Liver (tissue), 9 donors: ENCODE data around the gene KCNJ4. TPM values are rescaled to one million over a fixed set of nuclear protein-coding genes. Genes with fewer than 3 reads are reported as not detected.

ENCODE experiments used
- DNase-seq: peaks from one replicate; pipeline ENCODE4 v3.0.0-alpha.2; 2017; ENCODE audit warnings: low spot score
- H3K27ac ChIP-seq, 2 donors: one replicate each; pipeline ENCODE4 v1.7.0; 2013; ENCODE audit warnings: inconsistent platforms in 2 of 2, low read length in 2 of 2, control low read depth in 1 of 2, low read depth in 1 of 2, mild to moderate bottlenecking in 1 of 2
- H3K27me3 ChIP-seq, 4 donors: one replicate each; pipeline versions ENCODE4 v1.6.1 to v1.7.0; 2013; ENCODE audit warnings: low read length in 3 of 4, inconsistent platforms in 1 of 4, mild to moderate bottlenecking in 1 of 4, moderate library complexity in 1 of 4; ENCODE audit not compliant: control insufficient read depth in 4 of 4, insufficient read depth in 4 of 4
- H3K36me3 ChIP-seq, 4 donors: one replicate each; pipeline versions ENCODE4 v1.6.1 to v1.7.0; 2013; ENCODE audit warnings: low read length in 3 of 4, mild to moderate bottlenecking in 3 of 4, low read depth in 1 of 4, moderate library complexity in 1 of 4; ENCODE audit not compliant: control insufficient read depth in 4 of 4, insufficient read depth in 3 of 4
- H3K4me1 ChIP-seq, 4 donors: one replicate each; pipeline versions ENCODE4 v1.6.1 to v1.7.0; 2013; ENCODE audit warnings: low read length in 3 of 4, mild to moderate bottlenecking in 3 of 4, moderate library complexity in 1 of 4; ENCODE audit not compliant: control insufficient read depth in 4 of 4, insufficient read depth in 4 of 4
- H3K4me3 ChIP-seq, 3 donors: one replicate each; pipeline versions ENCODE4 v1.6.1 to v1.7.0; 2013; ENCODE audit warnings: low read length in 3 of 3, control low read depth in 1 of 3, low read depth in 1 of 3, mild to moderate bottlenecking in 1 of 3
- H3K9ac ChIP-seq, 2 donors: one replicate each; pipeline ENCODE4 v1.7.0; 2013; ENCODE audit warnings: low read length in 2 of 2, mild to moderate bottlenecking in 2 of 2, moderate library complexity in 2 of 2, control low read depth in 1 of 2, low read depth in 1 of 2
- H3K9me3 ChIP-seq, 4 donors: one replicate each; pipeline versions ENCODE4 v1.6.1 to v1.7.0; 2013; ENCODE audit warnings: low read length in 3 of 4; ENCODE audit not compliant: control insufficient read depth in 4 of 4
- CTCF ChIP-seq: fragments of 150-350 bp; IDR thresholded peaks from 2 replicates; pipeline ENCODE4 v1.5.1; 2017; ENCODE audit warnings: improper control_type of control experiment, low read depth, low read length; ENCODE audit not compliant: missing input control
- EGR1 ChIP-seq, 2 donors: IDR thresholded peaks; 2 replicates each; pipeline ENCODE4 v1.6.1; 2016 to 2018; ENCODE audit warnings: antibody characterized with exemption in 2 of 2, low read depth in 2 of 2
- FOXA1 ChIP-seq: IDR thresholded peaks from 2 replicates; pipeline ENCODE4 v1.6.1; 2016; ENCODE audit warnings: antibody characterized with exemption
- FOXA2 ChIP-seq: IDR thresholded peaks from 2 replicates; pipeline ENCODE4 v1.6.1; 2016; ENCODE audit warnings: antibody characterized with exemption
- GABPA ChIP-seq, 2 donors: IDR thresholded peaks in 1 of 2; conservative IDR thresholded peaks in 1 of 2; 2 replicates each; pipeline ENCODE4 v1.6.1; 2016; ENCODE audit warnings: antibody characterized with exemption in 2 of 2, mild to moderate bottlenecking in 1 of 2, moderate library complexity in 1 of 2
- HNF4A ChIP-seq, 2 donors: conservative IDR thresholded peaks; 2 replicates each; pipeline ENCODE4 v1.6.1; 2016; ENCODE audit warnings: antibody characterized with exemption in 2 of 2, mild to moderate bottlenecking in 2 of 2
- HNF4G ChIP-seq: IDR thresholded peaks from 2 replicates; pipeline ENCODE4 v1.6.1; 2016; ENCODE audit warnings: antibody characterized with exemption
- JUND ChIP-seq, 2 donors: IDR thresholded peaks; 2 replicates each; pipeline ENCODE4 v1.6.1; 2016; ENCODE audit warnings: antibody characterized with exemption in 2 of 2
- MAX ChIP-seq: IDR thresholded peaks from 2 replicates; pipeline ENCODE4 v1.6.1; 2016; ENCODE audit warnings: antibody characterized with exemption
- NR2F2 ChIP-seq: IDR thresholded peaks from 2 replicates; pipeline ENCODE4 v1.6.1; 2016; ENCODE audit warnings: antibody characterized with exemption
- RAD21 ChIP-seq, 2 donors: IDR thresholded peaks; 2 replicates each; pipeline ENCODE4 v1.6.1; 2016; ENCODE audit warnings: antibody characterized with exemption in 2 of 2, mild to moderate bottlenecking in 2 of 2
- RXRA ChIP-seq, 2 donors: IDR thresholded peaks; 2 replicates each; pipeline ENCODE4 v1.6.1; 2017 to 2018; ENCODE audit warnings: antibody characterized with exemption in 2 of 2, mild to moderate bottlenecking in 1 of 2
- SP1 ChIP-seq: IDR thresholded peaks from 2 replicates; pipeline ENCODE4 v1.6.1; 2018; ENCODE audit warnings: antibody characterized with exemption, mild to moderate bottlenecking
- TAF1 ChIP-seq: conservative IDR thresholded peaks from 2 replicates; pipeline ENCODE4 v1.6.1; 2016; ENCODE audit warnings: antibody characterized with exemption, mild to moderate bottlenecking
- YY1 ChIP-seq: IDR thresholded peaks from 2 replicates; pipeline ENCODE4 v1.6.1; 2016; ENCODE audit warnings: antibody characterized with exemption, mild to moderate bottlenecking
- WGBS: extraction: QIAGEN DNeasy Blood & Tissue Kit; methylation state at CpG from one replicate; pipeline ENCODE4 v1.1.7; 2013; 5-methylcytosine and 5-hydroxymethylcytosine counted together
- polyA plus RNA-seq, 2 donors: library from polyadenylated mRNA; stranded (reverse) in 1 of 2; unstranded in 1 of 2; fragments of 200-250 nt in 1 of 2; fragments of >200 nt in 1 of 2; fragmentation: Nextera tagmentation in 1 of 2; extraction: Ambion mirVana in 1 of 2; gene quantifications; one replicate each; pipeline versions ENCODE4 v1.2.1 to v1.2.3, GENCODE V29; 2013 to 2015
- total RNA-seq, 2 donors: library from RNA; depleted of rRNA; stranded (reverse); fragments of >200 nt; gene quantifications; one replicate each; pipeline ENCODE4 v1.2.3, GENCODE V29; 2014
- TF ChIP-seq, protein P1 (sequence below): IDR thresholded peaks from 2 replicates; pipeline ENCODE4 v1.6.1; 2016; ENCODE audit warnings: antibody characterized with exemption
- TF ChIP-seq, protein P2 (sequence below): IDR thresholded peaks from 2 replicates; pipeline ENCODE4 v1.6.1; 2016; ENCODE audit warnings: antibody characterized with exemption, mild to moderate bottlenecking
- TF ChIP-seq, protein P3 (sequence below): IDR thresholded peaks from 2 replicates; pipeline ENCODE4 v1.6.1; 2016; ENCODE audit warnings: antibody characterized with exemption
- donor health status: healthy.
- donor health status: healthy.
- donor health status: healthy.
- donor health status: healthy.
- donor health status: healthy.

The KCNJ4 gene
- total and polyA plus RNA-seq, 4 donors, result 0.05 TPM; not detected in 3

DNA sequence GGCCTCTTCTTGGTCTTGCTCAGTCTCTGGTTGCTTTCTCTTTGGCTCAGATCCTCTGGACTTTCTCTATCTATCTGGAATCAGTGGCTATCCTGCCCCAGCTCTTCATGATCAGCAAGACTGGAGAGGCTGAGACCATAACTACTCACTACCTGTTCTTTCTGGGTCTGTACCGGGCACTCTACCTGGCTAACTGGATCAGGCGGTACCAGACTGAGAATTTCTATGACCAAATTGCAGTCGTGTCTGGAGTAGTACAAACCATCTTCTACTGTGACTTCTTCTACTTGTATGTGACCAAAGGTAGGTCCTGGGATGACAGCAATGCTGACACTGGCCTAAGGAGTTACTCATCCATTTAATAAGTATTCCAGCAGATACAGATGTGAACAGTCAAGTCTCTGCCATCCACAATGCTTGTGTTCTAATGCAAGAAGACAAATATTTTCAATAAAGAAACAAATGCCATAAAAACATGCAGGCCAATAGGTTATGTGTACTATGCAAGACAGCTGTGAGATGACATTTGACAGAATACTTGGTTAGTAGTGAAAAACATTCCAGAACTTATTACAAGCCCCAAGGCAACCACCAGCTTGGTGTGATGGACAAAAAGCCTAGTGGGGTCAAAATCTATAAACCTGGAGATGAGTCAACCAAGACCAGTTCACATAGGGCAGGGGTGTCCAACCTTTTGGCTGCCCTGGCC lies 26.3 kb upstream of the KCNJ4 start:
- Histone ChIP-seq H3K4me3 (no peak overlapping the region), H3K27me3 (no peaks in the 10 kb centered on the region), H3K9ac (no peak overlapping the region), H3K36me3 (peaks cover 15 to 51% (median 46%) of the 10 kb centered on the region in 4 donors), H3K9me3 (no peaks in the 10 kb centered on the region), H3K4me1 (no peaks in the 10 kb centered on the region), H3K27ac (no peak overlapping the region)
- DNase-seq, result no peak
- TF ChIP-seq NR2F2 (peak; percentile 19), HNF4A (conservative IDR thresholded peaks at IDR 0.05) (no peak)
- WGBS, result 91% methylated on average over 3 of the region's 3 CpGs

DNA sequence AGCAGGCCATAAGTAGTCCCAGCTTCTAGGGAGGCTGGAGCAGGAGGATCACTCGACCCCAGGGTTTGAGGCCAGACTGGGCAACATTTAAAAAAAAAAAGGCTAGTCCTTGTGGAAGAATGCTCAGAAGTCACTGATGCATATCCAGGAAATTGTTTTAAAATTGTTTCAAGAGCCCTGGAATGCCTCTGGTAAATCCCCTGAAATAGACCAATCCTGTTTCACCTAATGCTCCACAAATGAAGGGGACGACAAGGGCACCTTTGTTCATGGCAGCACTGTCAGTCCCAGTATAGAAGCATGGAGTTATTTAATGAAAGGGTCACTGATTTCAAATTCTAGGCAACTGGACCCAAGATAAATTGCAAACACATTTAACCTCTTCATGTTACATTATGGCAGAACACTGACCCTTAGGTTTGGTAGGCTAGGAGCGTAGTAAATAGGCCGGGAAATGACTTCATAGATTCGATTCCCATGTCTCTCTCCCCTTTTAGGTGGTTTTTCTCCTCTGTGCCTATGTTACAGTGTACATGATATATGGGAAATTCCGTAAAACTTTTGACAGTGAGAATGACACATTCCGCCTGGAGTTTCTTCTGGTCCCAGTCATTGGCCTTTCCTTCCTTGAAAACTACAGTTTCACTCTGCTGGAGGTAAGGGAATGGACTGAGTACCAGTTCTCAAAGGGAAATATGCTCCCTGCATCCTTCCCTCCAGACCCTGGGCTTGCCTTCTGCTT lies 24.3 kb upstream of the KCNJ4 start:
- no peak overlapping the region for H3K9ac ChIP-seq
- no peaks in the 10 kb centered on the region for H3K4me1 ChIP-seq
- peaks cover 8 to 34% (median 30%) of the 10 kb centered on the region in 4 donors for H3K36me3 ChIP-seq
- no peaks in the 10 kb centered on the region for H3K9me3 ChIP-seq
- H3K27ac ChIP-seq, result no peak overlapping the region
- WGBS, result 81% methylated on average over 7 of the region's 7 CpGs
- H3K27me3 ChIP-seq, result no peaks in the 10 kb centered on the region
- TF ChIP-seq SP1 (no peak), RAD21 (IDR thresholded peaks at IDR 0.05) (no peak), YY1 (no peak), JUND (IDR thresholded peaks at IDR 0.05) (no peak), MAX (no peak), TAF1 (no peak), EGR1 (IDR thresholded peaks at IDR 0.05; ENCODE audit: low read depth in 2 of 2) (no peak), HNF4A (conservative IDR thresholded peaks at IDR 0.05) (no peak), FOXA1 (no peak), GABPA (IDR thresholded peaks at IDR 0.05 in 1 of 2, conservative IDR thresholded peaks at IDR 0.05 in 1 of 2) (no peak), FOXA2 (no peak), NR2F2 (no peak), HNF4G (no peak), RXRA (IDR thresholded peaks at IDR 0.05) (no peak), CTCF (no peak)
- TF ChIP-seq, protein P1, sequence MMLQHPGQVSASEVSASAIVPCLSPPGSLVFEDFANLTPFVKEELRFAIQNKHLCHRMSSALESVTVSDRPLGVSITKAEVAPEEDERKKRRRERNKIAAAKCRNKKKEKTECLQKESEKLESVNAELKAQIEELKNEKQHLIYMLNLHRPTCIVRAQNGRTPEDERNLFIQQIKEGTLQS, result no peak
- TF ChIP-seq, protein P2, sequence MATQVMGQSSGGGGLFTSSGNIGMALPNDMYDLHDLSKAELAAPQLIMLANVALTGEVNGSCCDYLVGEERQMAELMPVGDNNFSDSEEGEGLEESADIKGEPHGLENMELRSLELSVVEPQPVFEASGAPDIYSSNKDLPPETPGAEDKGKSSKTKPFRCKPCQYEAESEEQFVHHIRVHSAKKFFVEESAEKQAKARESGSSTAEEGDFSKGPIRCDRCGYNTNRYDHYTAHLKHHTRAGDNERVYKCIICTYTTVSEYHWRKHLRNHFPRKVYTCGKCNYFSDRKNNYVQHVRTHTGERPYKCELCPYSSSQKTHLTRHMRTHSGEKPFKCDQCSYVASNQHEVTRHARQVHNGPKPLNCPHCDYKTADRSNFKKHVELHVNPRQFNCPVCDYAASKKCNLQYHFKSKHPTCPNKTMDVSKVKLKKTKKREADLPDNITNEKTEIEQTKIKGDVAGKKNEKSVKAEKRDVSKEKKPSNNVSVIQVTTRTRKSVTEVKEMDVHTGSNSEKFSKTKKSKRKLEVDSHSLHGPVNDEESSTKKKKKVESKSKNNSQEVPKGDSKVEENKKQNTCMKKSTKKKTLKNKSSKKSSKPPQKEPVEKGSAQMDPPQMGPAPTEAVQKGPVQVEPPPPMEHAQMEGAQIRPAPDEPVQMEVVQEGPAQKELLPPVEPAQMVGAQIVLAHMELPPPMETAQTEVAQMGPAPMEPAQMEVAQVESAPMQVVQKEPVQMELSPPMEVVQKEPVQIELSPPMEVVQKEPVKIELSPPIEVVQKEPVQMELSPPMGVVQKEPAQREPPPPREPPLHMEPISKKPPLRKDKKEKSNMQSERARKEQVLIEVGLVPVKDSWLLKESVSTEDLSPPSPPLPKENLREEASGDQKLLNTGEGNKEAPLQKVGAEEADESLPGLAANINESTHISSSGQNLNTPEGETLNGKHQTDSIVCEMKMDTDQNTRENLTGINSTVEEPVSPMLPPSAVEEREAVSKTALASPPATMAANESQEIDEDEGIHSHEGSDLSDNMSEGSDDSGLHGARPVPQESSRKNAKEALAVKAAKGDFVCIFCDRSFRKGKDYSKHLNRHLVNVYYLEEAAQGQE, result no peak
- TF ChIP-seq, protein P3, sequence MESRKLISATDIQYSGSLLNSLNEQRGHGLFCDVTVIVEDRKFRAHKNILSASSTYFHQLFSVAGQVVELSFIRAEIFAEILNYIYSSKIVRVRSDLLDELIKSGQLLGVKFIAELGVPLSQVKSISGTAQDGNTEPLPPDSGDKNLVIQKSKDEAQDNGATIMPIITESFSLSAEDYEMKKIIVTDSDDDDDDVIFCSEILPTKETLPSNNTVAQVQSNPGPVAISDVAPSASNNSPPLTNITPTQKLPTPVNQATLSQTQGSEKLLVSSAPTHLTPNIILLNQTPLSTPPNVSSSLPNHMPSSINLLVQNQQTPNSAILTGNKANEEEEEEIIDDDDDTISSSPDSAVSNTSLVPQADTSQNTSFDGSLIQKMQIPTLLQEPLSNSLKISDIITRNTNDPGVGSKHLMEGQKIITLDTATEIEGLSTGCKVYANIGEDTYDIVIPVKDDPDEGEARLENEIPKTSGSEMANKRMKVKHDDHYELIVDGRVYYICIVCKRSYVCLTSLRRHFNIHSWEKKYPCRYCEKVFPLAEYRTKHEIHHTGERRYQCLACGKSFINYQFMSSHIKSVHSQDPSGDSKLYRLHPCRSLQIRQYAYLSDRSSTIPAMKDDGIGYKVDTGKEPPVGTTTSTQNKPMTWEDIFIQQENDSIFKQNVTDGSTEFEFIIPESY, result no peak
- DNase-seq, result no peak
- H3K4me3 ChIP-seq, result no peak overlapping the region
